Lower lobe of right lung (tissue), 2 donors: ENCODE measurements around the gene CCL28. TPM values are rescaled to one million over a fixed set of nuclear protein-coding genes. Genes with fewer than 3 reads are reported as not detected.
"Not testable (repeated sequence)": the region's sequence is repeated elsewhere in the genome, so short reads cannot be mapped to it uniquely, and the experiment has no call there.

Experiments used
- ATAC-seq, 2 donors: fragments of 200-7000 bp; cut with Tn5 transposase; one replicate each; pipeline ENCODE4 v1.9.1; 2020 to 2022; ENCODE audit warnings: mild to moderate bottlenecking in 2 of 2, moderate library complexity in 2 of 2
- DNase-seq: peaks from one replicate; pipeline ENCODE4 v3.0.0-alpha.2; 2020
- H3K27ac ChIP-seq: fragments of 200-600 bp; one replicate; pipeline ENCODE4 v1.8.0; 2022
- H3K27me3 ChIP-seq: fragments of 200-600 bp; one replicate; pipeline ENCODE4 v1.8.0; 2022; ENCODE audit warnings: low read depth
- H3K36me3 ChIP-seq: fragments of 200-600 bp; one replicate; pipeline ENCODE4 v1.8.0; 2022; ENCODE audit warnings: mild to moderate bottlenecking
- H3K4me1 ChIP-seq: fragments of 200-600 bp; one replicate; pipeline ENCODE4 v1.8.0; 2022
- H3K4me3 ChIP-seq: fragments of 200-600 bp; one replicate; pipeline ENCODE4 v1.8.0; 2022; ENCODE audit warnings: mild to moderate bottlenecking
- H3K9me3 ChIP-seq: fragments of 200-600 bp; one replicate; pipeline ENCODE4 v1.8.0; 2022
- intact Hi-C: fragments of 100-400 bp; cut with DNase I; formaldehyde crosslinking; loops from one replicate; pipeline ENCODE4 v1.11.0; 2022
- long read RNA-seq: library from polyadenylated mRNA; unstranded; transcript quantifications from one replicate; pipeline ENCODE4 v2.0.0, GENCODE V29; 2021
- total RNA-seq: library from RNA; stranded (reverse); fragmentation: NEBNext Ultra II Directional; extraction: Animal tissue kit (Norgen Biotek cat#: 25700); gene quantifications from one replicate; pipeline ENCODE4 v1.2.1, GENCODE V29; 2021
- TF ChIP-seq, protein P1 (sequence below): fragments of 200-600 bp; IDR thresholded peaks from one replicate; pipeline ENCODE4 v1.8.0; 2022; ENCODE audit warnings: antibody characterized with exemption, mild to moderate bottlenecking
- donor health status: DM: no; HTN: yes; CAD: no; lungs with severe emphysema.

Gene CCL28, protein sequence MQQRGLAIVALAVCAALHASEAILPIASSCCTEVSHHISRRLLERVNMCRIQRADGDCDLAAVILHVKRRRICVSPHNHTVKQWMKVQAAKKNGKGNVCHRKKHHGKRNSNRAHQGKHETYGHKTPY
- 7.7 TPM for total RNA-seq
- long read RNA-seq, partial matches to known transcripts = 1 of 5 reads
- long read RNA-seq, other reads (novel, unspliced or antisense) = 4 of 5 reads

GRCh38 chr5:43412156-43412555 lies at the start of gene CCL28:
TSS of gene CCL28 (minus strand) at chr5:43412391. CDS start at chr5:43412316, 75 bp downstream.
- TF ChIP-seq, protein P1, sequence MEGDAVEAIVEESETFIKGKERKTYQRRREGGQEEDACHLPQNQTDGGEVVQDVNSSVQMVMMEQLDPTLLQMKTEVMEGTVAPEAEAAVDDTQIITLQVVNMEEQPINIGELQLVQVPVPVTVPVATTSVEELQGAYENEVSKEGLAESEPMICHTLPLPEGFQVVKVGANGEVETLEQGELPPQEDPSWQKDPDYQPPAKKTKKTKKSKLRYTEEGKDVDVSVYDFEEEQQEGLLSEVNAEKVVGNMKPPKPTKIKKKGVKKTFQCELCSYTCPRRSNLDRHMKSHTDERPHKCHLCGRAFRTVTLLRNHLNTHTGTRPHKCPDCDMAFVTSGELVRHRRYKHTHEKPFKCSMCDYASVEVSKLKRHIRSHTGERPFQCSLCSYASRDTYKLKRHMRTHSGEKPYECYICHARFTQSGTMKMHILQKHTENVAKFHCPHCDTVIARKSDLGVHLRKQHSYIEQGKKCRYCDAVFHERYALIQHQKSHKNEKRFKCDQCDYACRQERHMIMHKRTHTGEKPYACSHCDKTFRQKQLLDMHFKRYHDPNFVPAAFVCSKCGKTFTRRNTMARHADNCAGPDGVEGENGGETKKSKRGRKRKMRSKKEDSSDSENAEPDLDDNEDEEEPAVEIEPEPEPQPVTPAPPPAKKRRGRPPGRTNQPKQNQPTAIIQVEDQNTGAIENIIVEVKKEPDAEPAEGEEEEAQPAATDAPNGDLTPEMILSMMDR = no peak
- DNase-seq (no peak), ATAC-seq (no peak)
- intact Hi-C loops = no loop called here
- Histone ChIP-seq H3K27ac (no peak within 1 kb of the TSS), H3K36me3 (no peaks in the 10 kb centered on the region), H3K4me3 (no peak within 1 kb of the TSS), H3K4me1 (no peaks in the 10 kb centered on the region), H3K9me3 (no peaks in the 10 kb centered on the region), H3K27me3 (no peaks in the 10 kb centered on the region)

GRCh38 chr5:43461066-43461465 lies 48.9 kb upstream of the CCL28 start:
- TF ChIP-seq, protein P1 = no peak
- Histone ChIP-seq H3K4me3 (no peak overlapping the region), H3K36me3 (no peaks in the 10 kb centered on the region), H3K27ac (no peak overlapping the region), H3K27me3 (no peaks in the 10 kb centered on the region), H3K4me1 (no peaks in the 10 kb centered on the region), H3K9me3 (peaks cover 5% of the 10 kb centered on the region)
- ATAC-seq (peak in 1 of 2 donors; percentile 29), DNase-seq (no peak)
- intact Hi-C loops = no loop called here

DNA sequence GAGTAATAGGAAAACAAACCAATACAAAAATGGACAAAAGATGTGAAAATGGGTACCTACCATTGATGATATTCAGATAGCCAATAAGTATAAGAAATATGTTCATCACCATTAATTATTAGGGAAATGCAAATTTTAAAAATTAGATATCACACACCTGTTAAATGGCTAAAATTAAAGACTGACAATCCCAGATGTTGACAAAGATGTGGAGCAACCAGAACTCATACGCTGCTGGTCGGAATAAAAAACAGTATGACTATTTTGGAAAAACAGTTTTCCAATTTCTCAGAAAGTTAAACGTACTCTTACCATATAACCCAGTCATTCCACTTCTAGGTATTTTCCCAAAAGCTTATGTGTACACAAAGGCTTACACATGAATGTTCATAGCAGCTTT lies 44.4 kb upstream of the CCL28 start:
- ATAC-seq (no peak), DNase-seq (no peak)
- Histone ChIP-seq H3K4me3 (no peak overlapping the region), H3K36me3 (no peaks in the 10 kb centered on the region), H3K27ac (no peak overlapping the region), H3K9me3 (peaks cover 3% of the 10 kb centered on the region), H3K27me3 (no peaks in the 10 kb centered on the region), H3K4me1 (no peaks in the 10 kb centered on the region)
- intact Hi-C loops = no loop called here
- TF ChIP-seq, protein P1 = no peak

- H3K36me3 ChIP-seq, H3K4me3 ChIP-seq, ATAC-seq, H3K27me3 ChIP-seq, DNase-seq, H3K9me3 ChIP-seq, H3K27ac ChIP-seq, H3K4me1 ChIP-seq, intact Hi-C loops: not testable (repeated sequence)
Measured at GRCh38 chr5:43441575-43441974, 29.4 kb upstream of the CCL28 start.

DNA sequence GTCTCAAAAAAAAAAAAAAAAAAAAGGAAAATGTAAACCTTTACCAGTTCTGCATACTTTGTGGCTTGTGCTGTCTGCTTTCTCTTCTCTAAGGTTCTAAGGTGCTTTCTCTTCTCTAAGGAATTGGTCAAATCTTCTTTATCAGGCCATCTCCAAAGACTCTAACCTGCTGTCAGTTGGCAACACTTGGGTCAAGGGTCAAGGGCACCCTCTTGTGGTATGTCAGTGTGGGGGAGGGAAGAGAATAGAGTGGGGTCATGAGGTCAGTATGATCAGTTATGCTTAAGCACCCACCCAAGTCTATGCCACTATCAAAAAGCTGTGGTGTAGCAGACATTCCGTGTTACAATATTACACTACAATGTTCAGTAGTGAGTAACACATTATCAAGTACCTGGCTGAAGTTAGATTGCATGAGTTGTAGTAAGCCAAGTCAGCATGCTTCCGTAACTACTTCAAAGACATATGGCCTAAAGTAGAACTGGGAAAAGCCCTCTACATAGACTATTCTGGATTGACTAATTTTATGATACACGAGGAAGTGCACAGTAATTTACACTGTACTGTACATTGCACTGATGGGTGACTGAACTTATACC lies 25.0 kb upstream of the CCL28 start:
- peak; percentile 27 to 59 for ATAC-seq
- TF ChIP-seq, protein P1 = no peak

DNA sequence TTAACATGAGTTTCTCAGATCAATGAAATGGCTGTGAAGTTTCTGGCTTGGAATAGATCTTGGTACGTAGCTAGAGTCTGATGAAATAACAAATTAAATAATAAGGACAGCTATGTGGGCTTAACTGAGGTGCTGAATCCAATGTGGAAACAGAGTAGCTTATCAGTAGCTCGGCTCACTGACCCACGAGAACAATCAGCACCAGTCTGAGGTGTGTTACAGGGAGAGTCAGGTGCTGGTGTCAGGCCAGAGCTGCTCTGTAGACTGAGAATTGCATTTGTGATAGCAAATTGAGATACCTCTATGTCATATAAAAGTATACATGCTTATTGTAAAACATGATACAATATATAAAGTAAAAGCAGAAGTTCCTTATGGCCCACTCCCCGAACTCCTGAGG lies 21.2 kb upstream of the CCL28 start:
- intact Hi-C loops = no loop called here
- H3K36me3 ChIP-seq = no peaks in the 10 kb centered on the region
- ATAC-seq = no peak

More for the DNA sequence above, 25.0 kb upstream of the CCL28 start:
- DNase-seq = no peak
- Histone ChIP-seq H3K27ac (no peak overlapping the region), H3K4me3 (no peak overlapping the region), H3K27me3 (no peaks in the 10 kb centered on the region), H3K36me3 (no peaks in the 10 kb centered on the region), H3K9me3 (no peaks in the 10 kb centered on the region), H3K4me1 (peaks cover 12% of the 10 kb centered on the region)
- intact Hi-C loops = no loop called here

More for the DNA sequence above, 21.2 kb upstream of the CCL28 start:
- H3K27ac ChIP-seq = no peak overlapping the region
- no peak for DNase-seq
- peaks cover 12% of the 10 kb centered on the region for H3K4me1 ChIP-seq
- H3K9me3 ChIP-seq = no peaks in the 10 kb centered on the region
- TF ChIP-seq, protein P1 = no peak
- H3K27me3 ChIP-seq = no peaks in the 10 kb centered on the region
- H3K4me3 ChIP-seq = no peak overlapping the region
